Mononuclear cell (primary cell): Measurements from ENCODE around the gene FBXO34. TPM values are rescaled to one million over a fixed set of nuclear protein-coding genes. Genes with fewer than 3 reads are reported as not detected.
"Not testable (repeated sequence)": the region's sequence is repeated elsewhere in the genome, so short reads cannot be mapped to it uniquely, and the experiment has no call there.

ENCODE experiments used
- H3K27me3 ChIP-seq: 2 replicates; pipeline ENCODE4 v1.6.0; 2011; ENCODE audit warnings: low read length, control low read depth; ENCODE audit not compliant: insufficient read depth
- H3K4me1 ChIP-seq: 2 replicates; pipeline ENCODE4 v1.5.1; 2011; ENCODE audit warnings: mild to moderate bottlenecking, low read length, control low read depth; ENCODE audit not compliant: insufficient read depth
- H3K4me3 ChIP-seq: 2 replicates; pipeline ENCODE4 v1.5.1; 2011; ENCODE audit warnings: mild to moderate bottlenecking, low read length, moderate library complexity
- H3K9me3 ChIP-seq: 2 replicates; pipeline ENCODE4 v1.5.1; 2011; ENCODE audit warnings: low read depth, mild to moderate bottlenecking, control low read depth, low read length
- total RNA-seq: library from RNA; depleted of rRNA; stranded (reverse); fragments of >200 nt; gene quantifications from one replicate; pipeline ENCODE4 v1.2.3, GENCODE V29; 2012

Gene FBXO34
- total RNA-seq, 1 donor: 41.3 TPM

DNA sequence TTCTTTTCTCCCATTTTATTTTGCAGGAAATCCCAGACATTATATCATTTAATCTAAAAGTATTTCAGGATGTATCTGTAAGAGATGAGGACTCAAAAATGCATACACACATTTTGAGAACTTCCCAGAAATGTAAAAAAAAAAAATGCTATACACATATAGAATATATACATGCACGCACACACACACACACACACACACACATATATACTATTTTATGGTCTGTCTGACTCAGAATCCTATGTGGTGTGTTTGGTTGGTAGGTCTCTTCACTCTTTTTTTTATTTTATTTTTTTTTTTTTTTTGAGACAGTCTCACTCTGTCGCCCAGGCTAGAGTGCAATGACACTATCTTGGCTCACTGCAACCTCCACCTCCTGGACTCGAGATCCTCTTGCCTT lies 65.5 kb downstream of the FBXO34 start:
- no peaks in the 10 kb centered on the region for H3K27me3 ChIP-seq
- peaks cover 56% of the 10 kb centered on the region for H3K4me1 ChIP-seq
- no peaks in the 10 kb centered on the region for H3K9me3 ChIP-seq
- no peak overlapping the region for H3K4me3 ChIP-seq

DNA sequence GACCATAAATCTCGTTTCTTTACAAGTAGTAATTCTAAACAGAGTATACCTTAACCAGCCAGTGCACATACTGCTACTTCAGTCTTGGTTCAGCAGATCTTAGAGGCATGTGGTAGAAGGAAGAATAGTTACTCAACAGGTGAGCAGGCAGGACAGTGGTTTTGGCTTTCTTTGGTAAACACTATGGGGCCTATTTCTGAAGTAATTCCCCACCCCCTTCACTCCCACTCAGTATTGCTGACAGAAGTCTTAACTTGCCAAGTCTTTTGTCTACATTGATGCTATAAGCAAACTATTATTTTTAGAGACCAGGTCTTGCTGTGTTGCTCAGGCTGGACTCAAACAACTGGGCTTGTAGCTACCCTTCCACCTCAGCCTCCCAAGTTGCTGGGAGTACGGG lies 68.5 kb downstream of the FBXO34 start:
- no peaks in the 10 kb centered on the region for H3K27me3 ChIP-seq
- no peaks in the 10 kb centered on the region for H3K9me3 ChIP-seq
- peaks cover 40% of the 10 kb centered on the region for H3K4me1 ChIP-seq
- H3K4me3 ChIP-seq: no peak overlapping the region

DNA sequence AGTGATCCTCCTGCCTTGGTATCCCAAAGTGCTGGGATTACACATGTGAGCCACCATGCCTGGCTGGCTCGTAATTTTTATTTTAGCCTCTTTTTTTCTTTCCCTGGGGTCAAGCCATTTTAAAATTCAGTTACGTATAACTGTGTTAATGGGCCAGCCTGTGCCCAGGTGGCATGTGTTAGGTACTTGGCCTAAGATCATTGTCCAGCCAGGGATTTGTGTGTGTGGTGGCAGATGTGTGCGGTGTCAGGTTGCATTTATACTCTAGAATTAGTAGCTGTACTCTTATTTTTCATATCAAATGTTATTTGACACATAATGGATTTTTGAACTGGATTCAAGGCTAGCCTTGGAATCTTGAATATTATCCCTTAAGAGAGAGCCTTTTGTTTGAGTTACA lies 69.3 kb downstream of the FBXO34 start:
- no peaks in the 10 kb centered on the region for H3K9me3 ChIP-seq
- no peaks in the 10 kb centered on the region for H3K27me3 ChIP-seq
- no peak overlapping the region for H3K4me3 ChIP-seq
- H3K4me1 ChIP-seq: peaks cover 36% of the 10 kb centered on the region

DNA sequence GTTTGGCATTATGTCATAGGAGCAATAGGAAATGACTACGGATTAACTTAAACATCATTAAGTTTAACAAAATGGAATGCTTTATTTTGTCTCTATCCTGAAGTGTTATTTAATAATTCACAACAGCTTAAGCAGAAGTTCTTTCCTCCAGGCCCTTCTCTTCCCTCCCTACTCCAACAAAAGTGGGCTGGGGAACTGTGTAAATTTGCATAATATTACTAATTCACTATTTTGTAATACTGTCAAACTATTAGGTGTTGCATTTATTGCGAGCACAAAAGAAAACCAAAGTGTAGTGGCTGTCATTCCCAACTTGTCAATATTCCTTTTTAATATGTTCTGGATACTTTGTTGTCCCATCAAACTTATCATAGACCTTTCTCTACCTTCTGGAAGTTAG lies 70.6 kb downstream of the FBXO34 start:
- peaks cover 29% of the 10 kb centered on the region for H3K4me1 ChIP-seq

DNA sequence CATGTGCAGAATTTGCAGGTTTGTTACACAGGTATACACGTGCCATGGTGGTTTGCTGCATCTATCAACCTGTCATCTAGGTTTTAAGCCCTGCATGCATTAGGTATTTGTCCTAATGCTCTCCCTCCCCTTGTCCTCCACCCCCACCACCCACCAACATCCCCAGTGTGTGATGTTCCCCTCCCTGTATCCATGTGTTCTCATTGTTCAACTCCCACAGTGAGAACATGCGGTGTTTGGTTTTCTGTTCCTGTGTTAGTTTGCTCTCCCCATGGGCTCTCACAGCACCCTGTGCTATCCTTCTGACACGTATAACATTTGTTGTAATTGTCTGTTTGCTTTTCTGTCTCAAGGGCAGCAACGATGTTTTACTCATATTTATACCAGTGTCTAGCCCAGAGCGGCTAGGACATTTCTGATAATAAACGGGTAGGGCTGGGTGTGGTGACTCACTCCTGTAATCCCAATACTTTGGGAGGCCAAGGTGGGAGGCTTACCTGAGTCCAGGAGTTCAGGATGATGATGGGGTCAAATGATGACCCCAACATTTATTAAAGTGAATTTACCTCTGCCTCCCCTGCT lies 73.5 kb downstream of the FBXO34 start:
- H3K4me1 ChIP-seq: peaks cover 23% of the 10 kb centered on the region
- H3K9me3 ChIP-seq: not testable (repeated sequence)

More for the DNA sequence above, 70.6 kb downstream of the FBXO34 start:
- Histone ChIP-seq H3K9me3 (no peaks in the 10 kb centered on the region), H3K4me3 (no peak overlapping the region), H3K27me3 (no peaks in the 10 kb centered on the region)

DNA sequence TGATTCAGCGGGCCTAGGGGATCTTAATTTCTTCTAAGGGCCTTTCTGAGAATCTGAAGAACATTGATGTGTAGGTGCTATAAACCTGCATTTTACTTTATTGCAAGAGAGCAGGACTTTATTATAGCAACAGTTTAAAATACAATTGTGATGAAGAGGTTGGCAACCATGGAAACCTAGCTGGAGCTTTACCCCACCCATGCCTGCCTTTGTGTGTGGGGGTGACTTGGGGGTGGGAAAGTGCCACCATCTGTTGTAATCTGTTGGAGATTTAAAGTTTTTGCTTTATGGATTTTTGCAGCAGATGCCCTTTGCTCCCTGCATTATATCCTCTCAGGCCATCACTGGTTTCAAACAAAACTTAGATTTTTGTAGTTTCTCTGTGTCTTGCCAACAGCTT lies 75.8 kb downstream of the FBXO34 start:
- no peaks in the 10 kb centered on the region for H3K27me3 ChIP-seq
- no peaks in the 10 kb centered on the region for H3K9me3 ChIP-seq
- no peak overlapping the region for H3K4me3 ChIP-seq
- H3K4me1 ChIP-seq: peaks cover 14% of the 10 kb centered on the region

More for the DNA sequence above, 73.5 kb downstream of the FBXO34 start:
- not testable (repeated sequence) for H3K27me3 ChIP-seq, H3K4me3 ChIP-seq

DNA sequence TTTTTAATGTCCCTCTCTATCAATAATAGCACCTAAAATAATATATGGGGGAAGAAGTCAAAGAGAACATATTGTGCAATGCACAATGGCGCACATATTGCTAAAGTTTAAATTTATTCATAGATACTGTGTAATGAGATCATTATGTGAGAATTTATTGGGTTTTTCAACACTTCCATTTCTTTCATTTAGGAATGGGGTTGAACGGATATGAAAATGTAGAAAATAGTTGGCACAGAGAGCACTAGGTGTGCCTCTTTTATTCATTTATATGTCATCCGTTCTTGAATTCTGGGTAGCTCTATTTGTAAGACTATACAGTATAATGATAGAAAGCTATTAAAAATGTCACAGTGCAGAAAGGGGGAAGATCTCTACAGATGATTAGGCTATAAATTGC lies 76.5 kb downstream of the FBXO34 start:
- Histone ChIP-seq H3K4me1 (peaks cover 14% of the 10 kb centered on the region), H3K4me3 (no peak overlapping the region), H3K27me3 (no peaks in the 10 kb centered on the region), H3K9me3 (no peaks in the 10 kb centered on the region)

DNA sequence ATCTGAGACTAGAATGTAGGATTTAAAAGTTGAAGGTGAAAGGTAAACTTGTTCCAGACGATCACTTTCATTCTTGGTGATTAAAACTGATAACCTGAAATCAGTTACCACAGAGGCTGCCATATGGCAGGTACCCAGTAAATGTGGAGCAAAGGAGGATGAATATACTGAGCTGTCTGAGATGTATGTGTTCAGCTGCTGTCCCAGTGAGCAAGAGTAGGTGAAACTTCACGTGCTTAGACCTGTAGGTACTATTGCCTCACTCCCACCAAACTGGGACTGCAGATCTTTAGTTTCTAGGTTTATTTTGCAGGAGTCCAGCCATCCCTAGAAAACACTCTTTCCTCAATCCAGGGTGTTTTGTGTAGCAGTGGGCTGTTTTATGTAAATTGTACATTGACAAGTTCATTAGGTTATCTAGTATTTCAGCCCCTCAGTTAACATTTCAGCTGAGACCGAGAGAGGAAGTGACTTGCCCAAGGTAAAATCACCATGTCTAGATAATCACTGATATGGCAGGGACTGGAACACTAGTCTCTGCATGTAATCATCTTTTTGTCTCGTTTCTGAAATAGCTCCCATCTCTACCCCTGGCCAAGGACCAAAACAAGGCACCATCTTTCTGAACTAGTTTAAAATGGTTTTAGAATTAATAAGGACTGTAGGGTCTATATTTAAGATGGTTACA lies 77.7 kb downstream of the FBXO34 start:
- H3K4me3 ChIP-seq: no peak overlapping the region

DNA sequence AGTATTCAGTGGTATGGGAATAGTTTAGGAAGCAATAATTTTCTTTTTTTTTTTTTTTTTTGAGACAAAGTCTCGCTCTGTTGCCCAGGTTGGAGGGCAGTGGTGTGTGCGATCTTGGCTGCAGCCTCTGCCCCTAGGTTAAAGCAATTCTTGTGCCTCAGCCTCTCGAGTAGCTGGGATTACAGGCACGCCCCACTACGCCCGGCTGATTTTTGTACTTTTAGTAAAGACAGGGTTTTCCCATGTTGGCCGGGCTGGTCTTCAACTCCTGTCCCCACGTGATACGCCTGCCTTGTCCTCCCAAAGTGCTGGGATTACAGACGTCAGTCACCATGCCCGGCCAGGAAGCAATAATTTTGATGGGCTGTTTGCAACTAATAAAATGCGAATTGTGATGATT lies 78.3 kb downstream of the FBXO34 start:
- Histone ChIP-seq H3K4me1 (peaks cover 20% of the 10 kb centered on the region), H3K9me3 (no peaks in the 10 kb centered on the region), H3K4me3 (no peak overlapping the region), H3K27me3 (no peaks in the 10 kb centered on the region)

More for the DNA sequence above, 77.7 kb downstream of the FBXO34 start:
- no peaks in the 10 kb centered on the region for H3K9me3 ChIP-seq
- no peaks in the 10 kb centered on the region for H3K27me3 ChIP-seq
- peaks cover 14% of the 10 kb centered on the region for H3K4me1 ChIP-seq

DNA sequence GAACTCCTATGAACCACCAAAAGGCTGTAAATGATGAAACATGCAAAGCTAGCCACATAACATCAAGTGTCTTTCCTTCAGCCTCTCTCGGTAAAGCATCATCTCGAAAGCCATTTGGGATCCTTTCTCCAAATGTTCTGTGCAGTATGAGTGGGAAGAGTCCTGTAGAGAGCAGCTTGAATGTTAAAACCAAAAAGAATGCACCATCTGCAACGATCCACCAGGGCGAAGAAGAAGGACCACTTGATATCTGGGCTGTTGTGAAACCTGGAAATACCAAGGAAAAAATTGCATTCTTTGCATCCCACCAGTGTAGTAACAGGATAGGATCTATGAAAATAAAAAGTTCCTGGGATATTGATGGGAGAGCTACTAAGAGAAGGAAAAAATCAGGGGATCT lies 79.2 kb downstream of the FBXO34 start:
- Histone ChIP-seq H3K4me1 (peaks cover 23% of the 10 kb centered on the region), H3K9me3 (no peaks in the 10 kb centered on the region), H3K27me3 (no peaks in the 10 kb centered on the region), H3K4me3 (no peak overlapping the region)

DNA sequence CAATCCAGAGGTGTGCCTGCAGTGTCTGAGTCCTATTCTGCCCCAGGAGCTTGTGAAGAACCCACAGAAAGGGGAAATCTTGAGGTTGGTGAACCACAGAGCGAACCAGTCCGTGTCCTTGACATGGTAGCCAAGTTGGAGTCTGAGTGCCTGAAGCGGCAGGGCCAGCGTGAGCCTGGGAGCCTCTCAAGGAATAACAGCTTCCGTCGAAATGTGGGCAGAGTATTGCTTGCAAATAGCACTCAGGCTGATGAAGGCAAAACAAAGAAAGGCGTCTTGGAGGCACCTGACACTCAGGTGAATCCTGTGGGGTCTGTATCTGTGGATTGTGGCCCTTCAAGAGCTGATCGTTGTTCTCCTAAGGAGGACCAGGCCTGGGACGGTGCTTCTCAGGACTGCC lies 79.9 kb downstream of the FBXO34 start:
- Histone ChIP-seq H3K4me1 (peaks cover 23% of the 10 kb centered on the region), H3K9me3 (no peaks in the 10 kb centered on the region), H3K4me3 (no peak overlapping the region), H3K27me3 (no peaks in the 10 kb centered on the region)

DNA sequence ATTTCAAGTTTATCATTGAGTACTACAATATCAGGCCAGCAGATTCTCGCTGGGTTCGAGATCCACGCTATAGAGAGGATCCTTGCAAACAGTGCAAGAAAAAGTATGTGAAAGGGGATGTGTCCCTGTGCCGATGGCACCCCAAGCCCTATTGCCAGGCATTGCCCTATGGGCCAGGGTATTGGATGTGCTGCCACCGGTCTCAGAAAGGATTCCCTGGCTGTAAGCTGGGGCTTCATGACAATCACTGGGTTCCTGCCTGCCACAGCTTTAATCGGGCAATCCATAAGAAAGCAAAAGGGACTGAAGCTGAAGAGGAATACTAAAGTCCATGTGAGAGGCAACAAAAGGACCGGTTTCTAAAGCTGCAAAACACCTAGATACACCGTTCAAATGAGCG lies 81.0 kb downstream of the FBXO34 start:
- H3K4me3 ChIP-seq: no peak overlapping the region
- H3K9me3 ChIP-seq: no peaks in the 10 kb centered on the region
- H3K27me3 ChIP-seq: no peaks in the 10 kb centered on the region
- peaks cover 23% of the 10 kb centered on the region for H3K4me1 ChIP-seq

DNA sequence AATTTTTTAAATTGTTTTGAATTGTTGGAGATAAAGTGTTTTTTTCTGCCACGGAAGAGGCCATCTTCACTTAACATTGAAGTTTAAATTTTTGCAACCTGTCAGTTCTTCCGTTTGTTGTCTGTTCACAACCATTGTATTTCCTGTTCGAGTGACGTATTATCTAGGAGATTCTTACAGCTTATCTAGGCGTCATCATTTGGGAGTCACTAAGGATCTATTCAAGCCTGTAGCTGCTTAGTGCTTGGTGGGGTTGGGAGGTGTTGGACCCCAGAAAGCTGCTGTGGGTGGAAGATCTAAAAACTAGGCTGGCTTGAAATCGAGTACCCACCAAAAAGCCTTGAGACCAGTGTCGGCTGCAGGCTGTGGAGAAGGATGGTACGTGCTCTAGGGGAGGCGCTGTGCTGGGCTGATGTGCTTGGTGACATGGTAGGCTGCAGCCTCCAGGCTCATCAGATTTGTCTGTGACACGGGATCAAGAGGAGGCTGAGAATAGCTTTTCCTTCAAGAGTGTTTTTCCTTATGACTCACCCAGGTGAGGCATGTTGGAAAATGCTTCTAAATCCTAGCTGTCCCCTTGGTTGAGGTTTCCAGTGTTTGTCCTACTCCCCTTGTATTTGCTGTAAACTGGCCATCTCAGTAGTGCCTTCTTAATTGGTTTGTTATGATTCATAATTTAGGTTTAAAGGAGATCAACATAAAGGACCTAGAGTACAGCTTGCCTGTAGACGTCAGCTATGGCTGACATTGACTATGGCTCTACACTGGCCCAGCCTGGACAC lies 82.7 kb downstream of the FBXO34 start:
- H3K4me1 ChIP-seq: peaks cover 12% of the 10 kb centered on the region
- no peaks in the 10 kb centered on the region for H3K27me3 ChIP-seq
- no peaks in the 10 kb centered on the region for H3K9me3 ChIP-seq
- H3K4me3 ChIP-seq: no peak overlapping the region

DNA sequence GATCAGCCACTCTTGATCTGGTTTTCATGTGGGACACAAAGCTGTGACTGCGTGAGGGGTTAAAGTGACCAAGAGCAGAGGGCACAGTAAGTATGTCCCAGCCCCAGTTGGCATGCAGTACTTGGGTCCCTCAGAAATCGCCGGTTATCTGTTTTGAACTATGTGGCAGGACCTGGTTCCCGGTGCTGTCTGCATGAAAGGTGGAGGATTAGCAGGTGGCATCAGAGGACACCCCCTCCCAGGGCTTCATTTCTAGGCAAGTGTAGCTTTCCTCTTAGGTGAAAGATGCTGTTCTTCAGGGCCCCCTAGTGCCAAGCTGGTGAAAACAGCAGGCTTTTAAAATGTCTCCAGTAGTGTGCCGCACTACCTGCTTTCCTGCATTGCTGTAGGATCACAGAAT lies 83.3 kb downstream of the FBXO34 start:
- Histone ChIP-seq H3K27me3 (no peaks in the 10 kb centered on the region), H3K9me3 (no peaks in the 10 kb centered on the region), H3K4me1 (peaks cover 9% of the 10 kb centered on the region), H3K4me3 (no peak overlapping the region)

DNA sequence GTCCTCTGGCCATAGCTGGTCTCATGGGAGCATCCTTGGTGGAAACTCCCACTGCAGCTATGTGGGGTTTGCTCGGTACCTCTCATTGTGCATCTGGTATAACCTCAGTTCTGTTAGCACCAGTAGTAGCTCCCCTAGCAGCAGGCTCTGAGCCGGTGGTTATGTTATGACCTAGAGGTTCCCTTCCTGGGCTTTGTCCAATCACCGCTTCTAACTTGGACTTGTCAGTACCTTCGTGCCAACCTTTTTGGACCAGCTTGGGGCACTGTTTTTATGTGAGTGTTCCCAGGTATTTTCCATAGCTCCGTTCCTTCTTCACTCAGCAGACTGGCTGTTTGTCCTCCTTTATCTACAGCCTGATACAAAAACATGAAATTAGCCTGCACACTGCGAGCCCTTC lies 84.7 kb downstream of the FBXO34 start:
- Histone ChIP-seq H3K9me3 (no peaks in the 10 kb centered on the region), H3K4me1 (peaks cover 9% of the 10 kb centered on the region), H3K4me3 (no peak overlapping the region), H3K27me3 (no peaks in the 10 kb centered on the region)
